ENCODE data around the gene MCRIP1.

The MCRIP1 gene

GRCh38 chr17:81833160-81833920, at the start of gene MCRIP1:
Gene MCRIP1 (minus strand): TSS chr17:81833291. CDS start chr17:81824506, 8,785 bp downstream.
- peak; percentile 67 for FAIRE-seq
- peak; percentile 99 for DNase-seq (ENCODE audit: insufficient read length, low spot score)

GRCh38 chr17:81879121-81879520, 46.0 kb upstream of the MCRIP1 start:
- no peak for FAIRE-seq
- DNase-seq (ENCODE audit: insufficient read length, low spot score), result no peak

- no peak for FAIRE-seq
- no peak for DNase-seq (ENCODE audit: insufficient read length, low spot score)
Observed at GRCh38 chr17:81878294-81878693, 45.2 kb upstream of the MCRIP1 start.

GRCh38 chr17:81877569-81877968, 44.5 kb upstream of the MCRIP1 start:
- no peak for FAIRE-seq
- DNase-seq (ENCODE audit: insufficient read length, low spot score), result no peak

GRCh38 chr17:81871387-81872230, 38.5 kb upstream of the MCRIP1 start:
- FAIRE-seq (peak; percentile 52), DNase-seq (ENCODE audit: insufficient read length, low spot score) (peak; percentile 97)

GRCh38 chr17:81870981-81871386, 37.9 kb upstream of the MCRIP1 start, which contains the start of gene ARHGDIA:
Gene ARHGDIA (minus strand): TSS chr17:81871337. CDS start chr17:81869930, 1,407 bp downstream.
- no peak for FAIRE-seq

GRCh38 chr17:81870131-81870980, 37.3 kb upstream of the MCRIP1 start:
- DNase-seq (ENCODE audit: insufficient read length, low spot score), result peak; percentile 37
- FAIRE-seq, result no peak

More at GRCh38 chr17:81870981-81871386, 37.9 kb upstream of the MCRIP1 start, which contains the start of gene ARHGDIA:
- no peak for DNase-seq (ENCODE audit: insufficient read length, low spot score)

GRCh38 chr17:81869221-81870130, 36.4 kb upstream of the MCRIP1 start:
- FAIRE-seq (no peak), DNase-seq (ENCODE audit: insufficient read length, low spot score) (peak; percentile 57)

GRCh38 chr17:81868674-81869220, 35.7 kb upstream of the MCRIP1 start:
- FAIRE-seq, result no peak
- DNase-seq (ENCODE audit: insufficient read length, low spot score), result no peak

- no peak for FAIRE-seq
- DNase-seq (ENCODE audit: insufficient read length, low spot score), result no peak
Observed at GRCh38 chr17:81867991-81868673, 35.0 kb upstream of the MCRIP1 start.

- FAIRE-seq (no peak), DNase-seq (ENCODE audit: insufficient read length, low spot score) (no peak)
Observed at GRCh38 chr17:81867170-81867990, 34.3 kb upstream of the MCRIP1 start.

GRCh38 chr17:81866440-81867169, 33.5 kb upstream of the MCRIP1 start:
- FAIRE-seq (no peak), DNase-seq (ENCODE audit: insufficient read length, low spot score) (no peak)

- no peak for DNase-seq (ENCODE audit: insufficient read length, low spot score)
- FAIRE-seq, result no peak
Observed at GRCh38 chr17:81865733-81866439, 32.8 kb upstream of the MCRIP1 start.

GRCh38 chr17:81865358-81865732, 32.3 kb upstream of the MCRIP1 start:
- FAIRE-seq (no peak), DNase-seq (ENCODE audit: insufficient read length, low spot score) (no peak)

- no peak for FAIRE-seq
- DNase-seq (ENCODE audit: insufficient read length, low spot score), result no peak
Observed at GRCh38 chr17:81863833-81864768, 31.0 kb upstream of the MCRIP1 start.

All from GM19239 (cell line).